ENCODE measurements around the gene SOX10.

SOX10 gene

DNA sequence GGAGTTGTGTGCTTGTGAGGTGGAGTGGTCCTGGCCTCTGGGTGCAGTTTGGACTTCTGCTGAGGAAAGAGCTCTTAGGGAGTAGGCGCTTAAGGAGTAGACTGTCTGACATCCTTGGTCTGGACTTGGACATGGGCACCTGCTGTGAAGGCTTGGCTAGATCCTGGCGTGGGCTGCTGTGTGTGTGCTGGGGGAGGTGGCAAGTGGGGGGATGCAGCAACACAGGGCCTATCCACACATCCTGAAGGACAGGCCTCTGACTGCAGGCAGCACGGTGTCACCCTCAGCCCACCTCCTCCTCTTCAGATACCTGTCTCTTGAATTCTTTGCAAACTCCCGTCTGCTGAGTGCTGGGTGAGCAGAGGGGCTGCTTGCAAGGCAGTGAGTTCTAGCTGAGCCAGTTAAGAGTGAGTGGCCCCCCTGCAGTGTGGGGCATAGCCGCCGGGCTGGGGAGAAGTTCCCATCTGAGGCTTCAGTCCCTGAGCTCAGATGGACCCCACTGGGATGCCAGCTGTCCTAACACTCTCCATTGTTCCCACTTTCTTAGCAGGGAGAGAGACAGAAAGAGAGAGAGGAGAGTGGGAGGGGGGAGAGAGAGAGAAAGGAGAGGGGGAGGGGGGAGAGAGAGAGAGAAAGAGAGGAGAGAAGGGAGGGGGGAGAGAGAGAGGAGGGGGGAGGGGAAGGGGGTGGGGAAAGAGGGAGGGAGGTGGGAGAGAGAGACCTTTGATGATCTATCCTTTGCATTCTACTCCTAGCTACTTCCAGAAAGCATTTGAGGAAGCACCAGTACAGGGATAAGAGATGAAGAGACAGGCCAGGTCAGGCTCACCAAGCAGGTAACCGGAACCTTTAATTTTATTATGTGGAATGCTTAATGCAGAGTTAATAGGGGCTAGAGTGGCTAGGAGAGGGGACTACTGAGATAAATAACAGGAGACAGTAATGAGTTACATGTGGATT lies 12.6 kb downstream of the SOX10 start:
- H3K79me2 ChIP-seq (ENCODE audit: control insufficient read depth, insufficient read depth, low read length), result no peaks in the 10 kb centered on the region
- H3K9ac ChIP-seq (ENCODE audit: low read length), result no peak overlapping the region
- no peak overlapping the region for H2BK120ac ChIP-seq (ENCODE audit: low read depth, low read length)
- no CpG with 5 or more reads among the region's 7 CpGs for WGBS (ENCODE audit: extremely low coverage, insufficient coverage, low lambda C conversion rate)
- H4K5ac ChIP-seq (ENCODE audit: low read length), result no peak overlapping the region
- H2AK5ac ChIP-seq (ENCODE audit: low read length), result no peak overlapping the region
- H3K56ac ChIP-seq (ENCODE audit: low read length), result peak overlapping the region; percentile 29
- H3K27ac ChIP-seq (ENCODE audit: low read depth, low read length), result no peak overlapping the region
- H2BK5ac ChIP-seq (ENCODE audit: low read length), result no peak overlapping the region
- peaks cover 6% of the 10 kb centered on the region for H3K4me1 ChIP-seq (ENCODE audit: control insufficient read depth, low read depth, low read length)
- H3K4me3 ChIP-seq (ENCODE audit: low read length), result no peak overlapping the region
- no peaks in the 10 kb centered on the region for H3K27me3 ChIP-seq (ENCODE audit: insufficient read depth, low read length, poor library complexity)
- no peaks in the 10 kb centered on the region for H3K79me1 ChIP-seq (ENCODE audit: low read length)
- H3K4ac ChIP-seq (ENCODE audit: low read depth, low read length), result no peak overlapping the region
- H3K36me3 ChIP-seq (ENCODE audit: control insufficient read depth, insufficient read depth, low read length), result peaks cover 2% of the 10 kb centered on the region
- H4K8ac ChIP-seq (ENCODE audit: low read depth, low read length), result no peak overlapping the region
- no peak overlapping the region for H3K18ac ChIP-seq (ENCODE audit: low read length)
- peak; percentile 59 for DNase-seq
- H2BK15ac ChIP-seq (replicated peaks; ENCODE audit: low read depth), result no peak overlapping the region
- H3K23ac ChIP-seq (ENCODE audit: low read length), result no peak overlapping the region
- H3K4me2 ChIP-seq (ENCODE audit: low read length), result no peak overlapping the region

DNA sequence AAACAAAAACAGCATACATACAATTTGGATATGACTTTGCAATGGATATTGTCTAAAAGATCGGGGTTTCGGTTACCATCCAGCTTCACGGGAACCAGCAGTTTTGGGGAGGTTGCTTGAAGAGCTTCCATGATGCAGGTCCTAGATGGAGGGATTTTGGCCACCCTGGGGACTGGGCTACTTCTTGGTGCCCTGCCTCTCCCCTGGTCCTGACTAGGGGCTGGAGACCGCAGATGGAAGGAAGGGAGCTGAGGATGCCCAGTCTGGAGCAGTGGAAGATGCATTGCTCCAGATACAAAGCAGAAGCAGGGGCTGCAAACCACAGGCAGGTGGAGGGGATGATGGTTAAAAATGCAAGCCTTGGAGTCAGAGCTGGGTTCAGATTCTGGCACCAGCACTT lies 13.5 kb downstream of the SOX10 start:
- Histone ChIP-seq H4K5ac (ENCODE audit: low read length) (no peak overlapping the region), H3K4ac (ENCODE audit: low read depth, low read length) (no peak overlapping the region)

GRCh38 chr22:37968452-37969251 lies 15.7 kb downstream of the SOX10 start:
- H3K27me3 ChIP-seq (ENCODE audit: insufficient read depth, low read length, poor library complexity), result no peaks in the 10 kb centered on the region
- no peak overlapping the region for H2BK120ac ChIP-seq (ENCODE audit: low read depth, low read length)
- peaks cover 2% of the 10 kb centered on the region for H3K36me3 ChIP-seq (ENCODE audit: control insufficient read depth, insufficient read depth, low read length)
- no peak overlapping the region for H4K8ac ChIP-seq (ENCODE audit: low read depth, low read length)
- peaks cover 6% of the 10 kb centered on the region for H3K4me1 ChIP-seq (ENCODE audit: control insufficient read depth, low read depth, low read length)
- H4K5ac ChIP-seq (ENCODE audit: low read length), result no peak overlapping the region
- H3K27ac ChIP-seq (ENCODE audit: low read depth, low read length), result no peak overlapping the region
- no peak overlapping the region for H3K9ac ChIP-seq (ENCODE audit: low read length)
- H2BK5ac ChIP-seq (ENCODE audit: low read length), result no peak overlapping the region
- no peak overlapping the region for H3K56ac ChIP-seq (ENCODE audit: low read length)
- H3K79me1 ChIP-seq (ENCODE audit: low read length), result peaks cover 5% of the 10 kb centered on the region
- no peak overlapping the region for H3K23ac ChIP-seq (ENCODE audit: low read length)
- no peak overlapping the region for H3K18ac ChIP-seq (ENCODE audit: low read length)
- no peak overlapping the region for H3K4me3 ChIP-seq (ENCODE audit: low read length)
- no CpG with 5 or more reads among the region's 5 CpGs for WGBS (ENCODE audit: extremely low coverage, insufficient coverage, low lambda C conversion rate)
- H3K79me2 ChIP-seq (ENCODE audit: control insufficient read depth, insufficient read depth, low read length), result no peaks in the 10 kb centered on the region
- no peak overlapping the region for H3K4me2 ChIP-seq (ENCODE audit: low read length)
- H2BK15ac ChIP-seq (replicated peaks; ENCODE audit: low read depth), result no peak overlapping the region
- H2AK5ac ChIP-seq (ENCODE audit: low read length), result no peak overlapping the region
- DNase-seq, result no peak
- no peak overlapping the region for H3K4ac ChIP-seq (ENCODE audit: low read depth, low read length)

More for the DNA sequence above, 13.5 kb downstream of the SOX10 start:
- H3K36me3 ChIP-seq (ENCODE audit: control insufficient read depth, insufficient read depth, low read length), result peaks cover 2% of the 10 kb centered on the region
- peaks cover 4% of the 10 kb centered on the region for H3K79me1 ChIP-seq (ENCODE audit: low read length)
- H3K56ac ChIP-seq (ENCODE audit: low read length), result no peak overlapping the region
- peaks cover 6% of the 10 kb centered on the region for H3K4me1 ChIP-seq (ENCODE audit: control insufficient read depth, low read depth, low read length)
- H2BK120ac ChIP-seq (ENCODE audit: low read depth, low read length), result no peak overlapping the region
- no peaks in the 10 kb centered on the region for H3K27me3 ChIP-seq (ENCODE audit: insufficient read depth, low read length, poor library complexity)
- H2BK15ac ChIP-seq (replicated peaks; ENCODE audit: low read depth), result no peak overlapping the region
- DNase-seq, result no peak
- H4K8ac ChIP-seq (ENCODE audit: low read depth, low read length), result no peak overlapping the region
- H3K27ac ChIP-seq (ENCODE audit: low read depth, low read length), result no peak overlapping the region
- no peak overlapping the region for H3K18ac ChIP-seq (ENCODE audit: low read length)
- no peak overlapping the region for H3K4me2 ChIP-seq (ENCODE audit: low read length)
- H3K23ac ChIP-seq (ENCODE audit: low read length), result no peak overlapping the region
- no peak overlapping the region for H3K4me3 ChIP-seq (ENCODE audit: low read length)
- no peak overlapping the region for H2AK5ac ChIP-seq (ENCODE audit: low read length)
- H3K9ac ChIP-seq (ENCODE audit: low read length), result no peak overlapping the region
- WGBS (ENCODE audit: extremely low coverage, insufficient coverage, low lambda C conversion rate), result no CpG with 5 or more reads among the region's 4 CpGs
- no peaks in the 10 kb centered on the region for H3K79me2 ChIP-seq (ENCODE audit: control insufficient read depth, insufficient read depth, low read length)
- no peak overlapping the region for H2BK5ac ChIP-seq (ENCODE audit: low read length)

DNA sequence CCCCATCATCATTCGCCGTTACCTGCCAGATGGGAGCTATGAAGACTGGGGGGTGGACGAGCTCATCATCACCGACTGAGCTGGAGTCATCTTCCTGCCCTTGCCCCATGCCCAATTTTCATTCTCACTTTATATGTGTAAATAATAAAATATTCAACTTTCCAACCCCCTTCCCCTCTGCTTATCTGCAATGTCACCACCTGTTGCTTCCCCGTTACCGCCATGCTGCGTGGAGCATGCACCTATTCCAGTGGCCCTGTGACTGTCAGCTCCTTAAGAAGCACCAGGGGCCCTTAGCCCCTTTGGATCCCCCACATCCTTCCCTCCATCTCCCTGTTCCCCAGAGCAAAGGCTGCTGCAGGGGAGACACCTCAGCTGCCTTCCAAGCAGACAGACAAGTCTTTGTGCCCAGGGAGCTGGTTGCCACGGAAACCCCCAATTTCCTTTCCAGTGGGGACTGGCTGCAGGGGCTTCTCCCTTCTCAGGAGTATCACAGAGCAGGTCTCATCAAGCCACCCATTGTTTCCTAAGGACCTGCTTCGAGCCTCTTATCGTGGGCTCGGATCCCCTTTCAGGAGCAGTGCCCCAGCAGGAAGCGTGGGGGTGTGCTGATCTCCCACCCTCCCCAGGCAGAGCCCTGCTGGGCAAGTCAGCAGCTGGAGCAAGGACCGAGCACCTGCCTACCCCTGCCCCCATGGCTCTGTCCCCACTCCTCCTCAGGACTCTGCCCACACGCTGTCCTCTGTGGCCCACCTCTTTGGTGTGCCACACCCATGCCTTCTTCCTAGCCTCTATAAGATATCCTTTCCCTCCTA lies 16.5 kb downstream of the SOX10 start:
- Histone ChIP-seq H2AK5ac (ENCODE audit: low read length) (no peak overlapping the region), H3K23ac (ENCODE audit: low read length) (no peak overlapping the region), H2BK120ac (ENCODE audit: low read depth, low read length) (no peak overlapping the region), H4K8ac (ENCODE audit: low read depth, low read length) (no peak overlapping the region), H3K79me2 (ENCODE audit: control insufficient read depth, insufficient read depth, low read length) (no peaks in the 10 kb centered on the region), H3K79me1 (ENCODE audit: low read length) (peaks cover 5% of the 10 kb centered on the region), H3K27me3 (ENCODE audit: insufficient read depth, low read length, poor library complexity) (no peaks in the 10 kb centered on the region), H3K18ac (ENCODE audit: low read length) (no peak overlapping the region), H3K36me3 (ENCODE audit: control insufficient read depth, insufficient read depth, low read length) (peaks cover 2% of the 10 kb centered on the region), H3K56ac (ENCODE audit: low read length) (no peak overlapping the region), H3K4me3 (ENCODE audit: low read length) (no peak overlapping the region), H3K4me1 (ENCODE audit: control insufficient read depth, low read depth, low read length) (peaks cover 6% of the 10 kb centered on the region), H2BK15ac (replicated peaks; ENCODE audit: low read depth) (no peak overlapping the region), H2BK5ac (ENCODE audit: low read length) (no peak overlapping the region), H3K9ac (ENCODE audit: low read length) (no peak overlapping the region), H3K4ac (ENCODE audit: low read depth, low read length) (no peak overlapping the region), H3K27ac (ENCODE audit: low read depth, low read length) (no peak overlapping the region), H3K4me2 (ENCODE audit: low read length) (no peak overlapping the region), H4K5ac (ENCODE audit: low read length) (no peak overlapping the region)
- no peak for DNase-seq
- no CpG with 5 or more reads among the region's 14 CpGs for WGBS (ENCODE audit: extremely low coverage, insufficient coverage, low lambda C conversion rate)

- no peak overlapping the region for H3K9ac ChIP-seq (ENCODE audit: low read length)
- H4K5ac ChIP-seq (ENCODE audit: low read length), result no peak overlapping the region
- peaks cover 5% of the 10 kb centered on the region for H3K79me1 ChIP-seq (ENCODE audit: low read length)
- no peak overlapping the region for H3K27ac ChIP-seq (ENCODE audit: low read depth, low read length)
- no peak for DNase-seq
- H3K18ac ChIP-seq (ENCODE audit: low read length), result no peak overlapping the region
- H4K8ac ChIP-seq (ENCODE audit: low read depth, low read length), result no peak overlapping the region
- no peak overlapping the region for H3K4me2 ChIP-seq (ENCODE audit: low read length)
- no peak overlapping the region for H2BK5ac ChIP-seq (ENCODE audit: low read length)
- H3K27me3 ChIP-seq (ENCODE audit: insufficient read depth, low read length, poor library complexity), result no peaks in the 10 kb centered on the region
- H3K4ac ChIP-seq (ENCODE audit: low read depth, low read length), result no peak overlapping the region
- no peak overlapping the region for H3K23ac ChIP-seq (ENCODE audit: low read length)
- no peak overlapping the region for H3K56ac ChIP-seq (ENCODE audit: low read length)
- no peak overlapping the region for H3K4me3 ChIP-seq (ENCODE audit: low read length)
- whole genome bisulfite sequencing (ENCODE audit: extremely low coverage, insufficient coverage, low lambda C conversion rate), result no CpG with 5 or more reads among the region's 1 CpG
- H2BK120ac ChIP-seq (ENCODE audit: low read depth, low read length), result no peak overlapping the region
- no peak overlapping the region for H2AK5ac ChIP-seq (ENCODE audit: low read length)
- peaks cover 6% of the 10 kb centered on the region for H3K4me1 ChIP-seq (ENCODE audit: control insufficient read depth, low read depth, low read length)
- no peak overlapping the region for H2BK15ac ChIP-seq (replicated peaks; ENCODE audit: low read depth)
- peaks cover 2% of the 10 kb centered on the region for H3K36me3 ChIP-seq (ENCODE audit: control insufficient read depth, insufficient read depth, low read length)
- H3K79me2 ChIP-seq (ENCODE audit: control insufficient read depth, insufficient read depth, low read length), result no peaks in the 10 kb centered on the region
Observed at GRCh38 chr22:37967147-37967546, 17.2 kb downstream of the SOX10 start.
